Esophagus squamous epithelium (tissue), 4 donors: Measurements from ENCODE around the gene OR2AT4.

ENCODE experiments used
- POLR2A ChIP-seq, 4 donors: fragments of 450-650 bp; IDR thresholded peaks; one replicate each; pipeline ENCODE4 v1.6.1; 2017; ENCODE audit warnings: antibody characterized with exemption in 4 of 4, mild to moderate bottlenecking in 4 of 4, moderate library complexity in 3 of 4
- TF ChIP-seq, protein P1 (sequence below), 6 experiments: fragments of 450-650 bp in 4 of 6; fragments of 200-600 bp in 2 of 6; sonication (generic) in 2 of 6; IDR thresholded peaks; one replicate each; pipeline ENCODE4 v1.5.1; 2016 to 2019; ENCODE audit warnings: antibody characterized with exemption in 6 of 6, mild to moderate bottlenecking in 4 of 6, moderate library complexity in 4 of 6

- TF ChIP-seq, protein P1, sequence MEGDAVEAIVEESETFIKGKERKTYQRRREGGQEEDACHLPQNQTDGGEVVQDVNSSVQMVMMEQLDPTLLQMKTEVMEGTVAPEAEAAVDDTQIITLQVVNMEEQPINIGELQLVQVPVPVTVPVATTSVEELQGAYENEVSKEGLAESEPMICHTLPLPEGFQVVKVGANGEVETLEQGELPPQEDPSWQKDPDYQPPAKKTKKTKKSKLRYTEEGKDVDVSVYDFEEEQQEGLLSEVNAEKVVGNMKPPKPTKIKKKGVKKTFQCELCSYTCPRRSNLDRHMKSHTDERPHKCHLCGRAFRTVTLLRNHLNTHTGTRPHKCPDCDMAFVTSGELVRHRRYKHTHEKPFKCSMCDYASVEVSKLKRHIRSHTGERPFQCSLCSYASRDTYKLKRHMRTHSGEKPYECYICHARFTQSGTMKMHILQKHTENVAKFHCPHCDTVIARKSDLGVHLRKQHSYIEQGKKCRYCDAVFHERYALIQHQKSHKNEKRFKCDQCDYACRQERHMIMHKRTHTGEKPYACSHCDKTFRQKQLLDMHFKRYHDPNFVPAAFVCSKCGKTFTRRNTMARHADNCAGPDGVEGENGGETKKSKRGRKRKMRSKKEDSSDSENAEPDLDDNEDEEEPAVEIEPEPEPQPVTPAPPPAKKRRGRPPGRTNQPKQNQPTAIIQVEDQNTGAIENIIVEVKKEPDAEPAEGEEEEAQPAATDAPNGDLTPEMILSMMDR (IDR thresholded peaks at IDR 0.05): no peak
- no peak for TF ChIP-seq POLR2A (IDR thresholded peaks at IDR 0.05)
These were observed 46.7 kb upstream of the OR2AT4 start for GRCh38 chr11:75143420-75143731.
